HG03095 (cell line): ENCODE measurements around the gene EPHB4.
"Not testable (repeated sequence)": the region's sequence is repeated elsewhere in the genome, so short reads cannot be mapped to it uniquely, and the experiment has no call there.

Experiments
- ATAC-seq: cut with Tn5 transposase; IDR thresholded peaks from one replicate; pipeline ENCODE4 v1.9.1; 2021; ENCODE audit warnings: moderate library complexity; ENCODE audit not compliant: unreplicated experiment

The EPHB4 gene

GRCh38 chr7:100827330-100828226, at the start of gene EPHB4:
Gene EPHB4 (minus strand): TSS chr7:100827523. CDS start chr7:100827030, 493 bp downstream.
- no peak for ATAC-seq

- ATAC-seq, result peak; percentile 14
Measured at GRCh38 chr7:100875356-100875751, 48.0 kb upstream of the EPHB4 start.

DNA sequence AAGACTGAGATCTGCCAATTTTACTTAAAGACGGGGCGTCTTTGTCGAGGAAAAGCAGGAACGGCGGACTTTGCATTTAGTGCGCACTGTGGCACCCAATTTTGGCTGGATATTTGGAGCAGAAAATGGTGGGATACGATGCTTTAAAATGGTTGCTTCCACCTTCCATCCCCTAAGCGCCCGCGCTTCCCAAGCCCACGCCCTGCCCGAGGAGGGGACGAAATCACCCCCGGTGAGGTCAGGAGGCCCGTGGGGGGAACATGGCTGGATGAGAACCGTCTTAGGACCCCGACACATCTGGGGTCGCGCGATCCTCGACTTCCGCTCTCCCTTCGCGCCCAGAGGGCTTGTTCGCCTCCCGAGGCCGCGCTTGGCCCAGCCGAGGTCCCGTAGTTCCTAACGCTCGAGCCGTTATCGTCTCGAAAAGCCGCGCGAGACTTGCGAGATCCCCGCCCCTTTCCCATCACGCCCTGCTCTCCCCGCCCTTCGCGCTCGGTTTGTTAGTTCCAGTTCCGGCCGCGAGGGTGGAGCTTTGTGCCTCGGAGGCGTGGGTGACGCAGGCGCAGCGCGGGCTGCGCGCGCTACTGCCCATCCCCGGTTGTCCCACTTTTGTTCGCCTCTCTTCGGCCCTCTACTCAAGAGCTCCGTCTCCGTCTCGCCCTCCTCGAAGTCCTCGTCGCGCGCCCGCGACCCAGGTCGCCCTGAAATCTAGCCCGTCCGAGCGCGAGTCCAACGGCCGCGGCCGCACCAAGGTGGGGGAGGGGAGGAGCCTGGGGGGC, 47.4 kb upstream of the EPHB4 start, which contains the start of gene SRRT:
Gene SRRT (plus strand): TSS at position 527 of the 779 bp plus-strand sequence. CDS start 488 bp downstream, outside the sequence.
- ATAC-seq, result peak; percentile 90

- ATAC-seq, result no peak
Measured at GRCh38 chr7:100874300-100874576, 46.9 kb upstream of the EPHB4 start.

GRCh38 chr7:100873599-100874299, 46.4 kb upstream of the EPHB4 start:
- ATAC-seq, result no peak

DNA sequence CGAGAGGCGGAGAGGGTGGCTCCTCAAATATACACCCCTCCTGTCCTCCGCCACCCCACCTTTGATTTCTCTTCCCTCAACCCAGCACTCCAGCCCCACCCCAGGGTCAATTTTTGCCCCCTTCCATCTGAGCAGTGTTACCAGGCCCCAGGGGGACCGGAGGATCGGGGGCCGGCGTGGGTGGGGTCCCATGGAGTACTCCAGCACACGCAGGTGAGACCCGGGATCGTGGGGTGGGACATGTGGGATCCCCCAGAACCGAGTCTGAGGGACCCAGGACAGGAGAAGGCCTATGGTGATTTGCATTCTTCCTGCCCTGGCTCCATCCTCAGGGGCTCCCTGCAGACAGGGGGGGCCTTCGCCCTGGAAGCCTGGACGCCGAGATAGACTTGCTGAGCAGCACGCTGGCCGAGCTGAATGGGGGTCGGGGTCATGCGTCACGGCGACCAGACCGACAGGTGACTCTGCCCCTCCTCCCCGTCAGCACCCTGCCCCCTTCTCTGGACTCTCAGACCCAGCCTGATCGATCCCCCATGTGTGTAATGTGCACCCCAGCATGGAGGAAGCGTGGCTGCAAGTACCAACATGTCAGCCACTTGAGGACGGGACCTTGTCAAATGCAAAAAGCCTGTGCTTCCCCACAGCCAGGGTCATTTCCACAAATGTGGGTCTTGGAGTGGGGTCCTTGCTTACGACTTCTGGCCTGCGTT, 40.6 kb upstream of the EPHB4 start:
- no peak for ATAC-seq

- ATAC-seq, result no peak
Measured at GRCh38 chr7:100867040-100867775, 39.9 kb upstream of the EPHB4 start, which contains the start of gene TRIP6. Gene TRIP6 (plus strand): TSS chr7:100867387. CDS start chr7:100867498, 111 bp downstream.

DNA sequence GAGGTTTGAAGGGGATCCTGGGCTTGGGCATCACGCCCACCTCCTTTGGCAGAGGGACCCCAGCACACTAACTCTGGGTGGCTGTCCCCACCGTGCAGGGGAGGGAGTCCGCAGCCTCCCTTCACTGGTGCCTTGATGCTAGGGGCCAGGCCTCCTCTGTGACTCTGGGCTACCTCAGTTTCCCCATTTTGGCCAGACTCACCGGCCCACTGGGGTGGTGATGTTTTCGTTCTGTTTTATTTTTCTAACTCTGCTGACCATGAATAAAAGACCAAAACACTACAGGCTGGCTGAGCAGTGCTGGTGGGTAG, 39.4 kb upstream of the EPHB4 start:
- ATAC-seq, result no peak

DNA sequence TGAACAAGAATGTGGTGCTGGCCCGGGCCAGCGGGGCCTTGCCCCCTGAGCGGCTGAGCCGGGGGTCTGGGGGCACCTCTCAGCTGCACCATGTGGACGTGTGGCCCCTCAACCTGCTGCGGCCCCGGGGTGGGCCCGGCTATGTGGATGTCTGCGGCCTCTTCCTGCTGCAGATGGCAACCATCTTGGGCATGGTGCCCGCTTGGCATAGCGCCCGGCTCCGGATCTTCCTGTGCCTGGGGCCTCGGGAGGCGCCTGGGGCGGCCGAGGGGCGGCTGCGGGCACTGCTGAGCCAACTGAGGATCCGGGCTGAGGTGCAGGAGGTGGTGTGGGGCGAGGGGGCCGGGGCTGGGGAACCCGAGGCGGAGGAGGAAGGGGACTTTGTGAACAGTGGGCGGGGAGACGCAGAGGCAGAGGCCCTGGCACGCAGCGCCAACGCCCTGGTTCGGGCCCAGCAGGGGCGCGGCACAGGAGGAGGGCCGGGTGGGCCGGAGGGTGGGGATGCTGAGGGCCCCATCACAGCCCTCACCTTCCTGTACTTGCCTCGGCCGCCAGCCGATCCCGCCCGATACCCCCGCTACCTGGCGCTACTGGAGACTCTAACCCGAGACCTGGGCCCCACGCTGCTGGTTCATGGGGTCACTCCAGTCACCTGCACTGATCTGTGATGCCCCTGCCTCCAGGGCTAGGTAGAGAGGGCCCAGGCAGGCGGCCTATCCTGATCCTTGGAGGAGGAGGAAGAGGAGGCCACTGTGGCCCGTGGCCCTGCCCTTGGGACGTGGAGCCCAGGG, 38.8 kb upstream of the EPHB4 start:
- ATAC-seq, result no peak

DNA sequence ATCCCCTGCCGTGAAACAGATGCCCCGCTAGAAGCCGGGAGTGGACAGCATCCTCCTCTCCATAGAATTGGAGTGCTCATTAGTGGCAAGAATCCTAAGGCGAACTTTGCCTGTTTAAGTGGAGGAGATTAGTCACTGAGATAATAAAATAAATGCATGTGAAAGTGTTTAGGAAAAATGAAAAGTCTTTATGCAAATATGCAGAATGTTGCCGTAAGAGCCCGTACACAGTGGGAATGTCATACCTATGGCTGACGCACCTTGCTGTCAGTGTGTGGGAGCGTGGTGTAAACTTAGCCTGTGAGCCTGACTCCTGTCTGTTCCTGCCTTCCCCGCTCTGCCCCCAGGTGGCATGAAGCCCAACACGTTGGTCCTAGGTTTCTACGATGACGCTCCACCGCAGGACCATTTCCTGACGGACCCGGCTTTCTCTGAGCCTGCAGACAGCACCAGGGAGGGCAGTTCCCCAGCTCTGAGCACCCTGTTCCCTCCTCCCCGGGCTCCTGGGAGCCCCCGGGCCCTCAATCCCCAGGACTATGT, 38.1 kb upstream of the EPHB4 start:
- no peak for ATAC-seq

DNA sequence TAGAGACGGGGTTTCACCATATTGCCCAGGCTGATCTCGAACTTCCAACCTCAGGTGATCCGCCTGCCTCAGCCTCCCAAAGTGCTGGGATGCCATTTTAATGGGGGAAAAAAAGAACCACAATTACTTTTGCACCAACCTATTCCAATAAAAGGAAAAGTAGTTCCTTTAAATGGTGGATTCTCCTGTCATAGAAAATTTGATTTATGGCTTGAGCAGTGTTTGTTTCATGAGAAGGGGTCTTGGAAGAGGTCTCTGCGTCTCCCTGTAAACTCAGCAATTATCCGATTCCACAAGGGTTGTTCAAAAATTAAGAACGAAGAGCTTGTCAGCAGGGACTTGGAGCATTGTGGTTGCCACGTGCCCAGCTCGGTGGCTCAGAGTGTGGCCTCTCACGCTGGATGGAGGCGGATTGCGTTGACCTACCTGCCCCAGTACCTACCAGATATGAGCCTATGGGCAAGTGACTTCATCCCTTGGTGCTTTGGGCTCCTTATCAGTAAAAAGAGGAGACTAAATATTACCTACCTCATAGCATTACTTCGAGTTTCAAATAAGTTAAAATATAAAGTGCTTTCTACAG, 37.0 kb upstream of the EPHB4 start:
- no peak for ATAC-seq

DNA sequence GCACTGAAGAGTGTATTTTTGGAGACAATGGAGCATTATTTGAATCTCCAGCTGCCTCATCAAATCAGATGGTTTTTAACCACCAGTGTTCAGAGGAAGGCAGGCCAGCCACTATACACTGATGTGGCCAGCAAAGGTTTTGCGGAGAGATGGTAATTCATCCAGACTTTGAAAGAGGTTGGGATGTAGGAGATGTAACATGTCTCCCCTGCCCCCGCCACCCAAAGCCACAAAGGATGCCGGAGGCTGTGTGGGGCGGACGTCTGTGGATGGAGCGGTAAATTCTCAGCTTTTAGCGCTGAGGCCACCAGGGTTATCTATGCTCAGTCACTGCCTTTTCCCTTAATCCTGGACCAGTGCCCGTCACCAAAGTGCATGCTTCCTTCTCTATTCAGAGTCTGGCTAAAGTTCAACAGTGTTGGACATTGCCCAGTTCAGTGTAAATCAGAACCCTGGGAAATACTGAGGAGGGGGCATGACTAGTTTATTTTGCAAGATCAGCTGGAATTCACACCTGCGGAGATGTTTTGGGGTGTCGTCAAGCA, 36.2 kb upstream of the EPHB4 start:
- no peak for ATAC-seq

DNA sequence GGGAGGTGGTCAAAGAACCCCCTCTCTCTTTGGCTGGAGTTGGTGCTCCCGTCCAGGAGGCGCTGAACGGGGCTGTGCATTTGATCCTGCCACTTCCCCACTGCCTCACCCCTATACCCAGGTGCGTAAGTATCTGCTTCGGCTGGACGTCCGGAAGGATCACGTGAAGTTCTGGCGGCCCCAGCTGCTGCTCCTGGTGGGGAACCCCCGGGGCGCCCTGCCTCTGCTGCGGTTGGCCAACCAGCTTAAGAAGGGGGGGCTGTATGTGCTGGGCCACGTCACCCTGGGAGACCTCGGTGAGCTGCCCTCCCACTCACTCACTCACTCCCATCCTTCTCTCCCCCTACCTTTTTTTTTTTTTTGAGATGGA, 34.3 kb upstream of the EPHB4 start:
- ATAC-seq, result no peak

DNA sequence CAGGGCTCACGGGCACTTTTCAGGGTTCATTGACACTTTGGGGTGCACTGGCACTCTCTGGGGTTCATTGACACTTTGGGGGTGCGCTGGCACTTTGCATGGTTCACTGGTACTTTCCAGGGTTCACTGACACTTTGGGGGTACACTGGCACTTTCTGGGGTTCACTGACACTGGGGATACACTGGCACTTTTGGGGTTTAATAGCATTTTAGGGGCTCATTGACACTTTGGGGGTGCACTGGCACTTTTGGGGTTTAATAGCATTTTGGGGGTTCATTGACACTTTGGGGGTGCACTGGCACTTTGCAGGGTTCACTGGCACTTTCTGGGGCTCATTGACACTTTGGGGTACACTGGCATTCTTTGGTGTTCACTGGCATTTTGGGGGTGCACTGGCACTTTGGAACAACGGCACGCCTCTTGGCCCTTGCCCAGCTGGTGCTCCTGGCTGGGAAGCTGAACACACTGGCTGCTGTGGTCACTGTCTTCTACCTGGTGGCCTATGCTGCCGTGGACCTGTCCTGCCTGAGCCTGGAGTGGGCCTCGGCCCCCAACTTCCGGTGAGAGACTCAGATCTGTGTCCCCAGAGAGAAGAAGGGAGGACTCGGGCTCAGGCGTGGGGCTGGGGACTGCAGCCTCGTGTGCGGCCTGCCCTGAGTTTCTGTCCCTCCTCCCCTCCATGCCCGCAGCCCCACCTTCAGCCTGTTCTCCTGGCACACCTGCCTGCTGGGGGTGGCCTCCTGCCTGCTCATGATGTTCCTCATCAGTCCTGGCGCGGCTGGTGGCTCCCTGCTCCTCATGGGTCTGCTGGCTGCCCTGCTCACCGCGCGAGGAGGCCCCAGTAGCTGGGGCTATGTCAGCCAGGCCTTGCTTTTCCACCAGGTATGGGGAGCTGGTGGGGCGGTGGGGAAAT, 33.6 kb upstream of the EPHB4 start:
- ATAC-seq, result no peak

DNA sequence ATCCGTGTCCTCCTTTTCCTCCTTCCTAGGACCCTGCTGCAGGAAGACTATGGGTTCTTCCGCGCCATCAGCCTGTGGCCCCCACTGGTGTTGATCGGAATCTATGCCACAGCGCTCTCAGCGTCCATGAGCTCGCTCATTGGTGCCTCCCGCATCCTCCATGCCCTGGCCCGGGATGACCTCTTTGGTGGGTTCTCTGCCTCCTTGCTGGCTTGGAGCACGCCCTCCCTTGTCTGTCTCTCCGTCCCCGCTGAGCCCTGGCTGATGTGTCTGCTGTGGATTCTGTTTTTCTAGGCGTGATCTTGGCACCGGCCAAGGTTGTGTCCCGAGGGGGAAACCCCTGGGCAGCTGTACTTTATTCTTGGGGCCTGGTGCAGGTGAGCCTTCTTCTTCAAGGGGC, 32.5 kb upstream of the EPHB4 start:
- no peak for ATAC-seq

DNA sequence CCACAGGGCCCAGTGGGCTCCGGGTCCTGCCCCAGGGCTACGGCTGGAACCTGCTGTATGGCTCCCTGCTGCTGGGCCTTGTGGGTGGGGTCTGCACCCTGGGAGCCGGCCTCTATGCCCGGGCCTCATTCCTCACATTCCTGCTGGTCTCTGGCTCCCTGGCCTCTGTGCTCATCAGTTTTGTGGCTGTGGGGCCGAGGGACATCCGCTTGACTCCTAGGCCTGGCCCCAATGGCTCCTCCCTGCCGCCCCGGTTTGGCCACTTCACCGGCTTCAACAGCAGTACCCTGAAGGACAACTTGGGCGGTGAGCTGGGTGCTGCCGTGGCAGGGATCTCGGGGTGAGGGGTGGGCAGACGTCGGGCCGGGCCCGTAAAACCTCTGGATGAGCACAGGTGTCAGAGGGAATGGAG, 29.6 kb upstream of the EPHB4 start:
- ATAC-seq, result no peak

- no peak for ATAC-seq
Measured at GRCh38 chr7:100855515-100855914, 28.2 kb upstream of the EPHB4 start.

GRCh38 chr7:100854899-100855298, 27.6 kb upstream of the EPHB4 start:
- ATAC-seq, result not testable (repeated sequence)
